ENCODE measurements around the gene KCNAB1.

DNA sequence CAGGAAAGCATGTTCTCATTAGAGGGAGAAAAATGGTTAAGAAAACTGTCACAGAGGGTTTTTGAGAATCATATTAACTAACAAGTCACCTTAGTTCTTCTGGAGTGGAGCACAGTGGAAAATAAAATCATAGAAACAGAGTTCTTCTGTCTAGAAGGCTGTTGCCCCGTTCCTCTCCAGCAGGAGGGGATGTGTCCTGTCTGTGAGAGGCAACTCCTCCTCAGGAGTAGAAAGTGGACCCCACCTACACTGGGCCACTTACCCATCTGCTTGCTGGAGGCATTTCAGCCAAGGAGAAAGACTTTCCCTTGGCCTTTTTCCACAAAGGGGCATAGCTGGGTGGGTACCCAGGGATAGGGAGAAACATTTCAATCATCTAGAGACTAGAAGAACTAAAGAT, 327.9 kb downstream of the KCNAB1 start:
- TF ChIP-seq, protein P1, sequence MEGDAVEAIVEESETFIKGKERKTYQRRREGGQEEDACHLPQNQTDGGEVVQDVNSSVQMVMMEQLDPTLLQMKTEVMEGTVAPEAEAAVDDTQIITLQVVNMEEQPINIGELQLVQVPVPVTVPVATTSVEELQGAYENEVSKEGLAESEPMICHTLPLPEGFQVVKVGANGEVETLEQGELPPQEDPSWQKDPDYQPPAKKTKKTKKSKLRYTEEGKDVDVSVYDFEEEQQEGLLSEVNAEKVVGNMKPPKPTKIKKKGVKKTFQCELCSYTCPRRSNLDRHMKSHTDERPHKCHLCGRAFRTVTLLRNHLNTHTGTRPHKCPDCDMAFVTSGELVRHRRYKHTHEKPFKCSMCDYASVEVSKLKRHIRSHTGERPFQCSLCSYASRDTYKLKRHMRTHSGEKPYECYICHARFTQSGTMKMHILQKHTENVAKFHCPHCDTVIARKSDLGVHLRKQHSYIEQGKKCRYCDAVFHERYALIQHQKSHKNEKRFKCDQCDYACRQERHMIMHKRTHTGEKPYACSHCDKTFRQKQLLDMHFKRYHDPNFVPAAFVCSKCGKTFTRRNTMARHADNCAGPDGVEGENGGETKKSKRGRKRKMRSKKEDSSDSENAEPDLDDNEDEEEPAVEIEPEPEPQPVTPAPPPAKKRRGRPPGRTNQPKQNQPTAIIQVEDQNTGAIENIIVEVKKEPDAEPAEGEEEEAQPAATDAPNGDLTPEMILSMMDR (IDR thresholded peaks at IDR 0.05): no peak
- no peak for TF ChIP-seq POLR2A (IDR thresholded peaks at IDR 0.05)

Data from lower leg skin (tissue), 3 donors.